ENCODE data around the gene BCAM. TPM values are rescaled to one million over a fixed set of nuclear protein-coding genes. Genes with fewer than 3 reads are reported as not detected.

BCAM gene
- total RNA-seq, 1 experiment from 2014 or later: 78.7 TPM

DNA sequence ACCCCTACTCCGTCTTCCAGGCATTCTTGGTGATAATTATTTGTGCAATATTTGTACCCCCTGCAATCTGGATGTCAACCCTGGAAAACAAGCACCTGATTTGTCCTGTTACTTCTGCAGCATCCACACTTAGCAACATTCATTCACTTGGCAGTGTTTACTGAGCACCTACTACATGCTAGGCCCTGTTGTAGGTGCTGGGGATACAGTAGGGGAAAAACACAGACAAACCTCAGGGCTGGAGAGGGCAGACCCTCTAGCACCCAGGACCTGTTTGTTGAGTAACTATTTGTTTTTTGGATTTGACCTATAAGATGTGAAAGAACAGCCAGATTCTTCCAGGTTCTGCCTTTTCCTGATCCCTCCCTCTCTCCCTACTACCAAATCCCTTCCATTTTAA is 46.7 kb downstream of the BCAM start:
- no peak for DNase-seq (ENCODE audit: low read depth, low spot score)
- H3K4me3 ChIP-seq (replicated peaks in 1 of 2; ENCODE audit: low read depth in 1 of 2, low read length in 2 of 2): no peak overlapping the region
- peaks cover under 1 to 12% of the 10 kb centered on the region in 2 experiments; a peak in 2 of 4 replicates for H3K4me1 ChIP-seq (ENCODE audit: control insufficient read depth in 1 of 2, insufficient read depth in 2 of 2, low read length in 2 of 2)
- peaks cover 86% of the 10 kb centered on the region for H3K79me2 ChIP-seq (ENCODE audit: insufficient read depth, low read length)
- no peak overlapping the region for H3K27ac ChIP-seq (ENCODE audit: low read depth, low read length)
- H3K27me3 ChIP-seq (ENCODE audit: insufficient read depth, low read length): no peaks in the 10 kb centered on the region
- POLR2A ChIA-PET: no interaction called here
- H3K9me3 ChIP-seq (ENCODE audit: control insufficient read depth in 1 of 2, insufficient read depth in 1 of 2, low read depth in 1 of 2, low read length in 2 of 2): no peaks in the 10 kb centered on the region
- no peaks in the 10 kb centered on the region for H4K20me1 ChIP-seq (ENCODE audit: insufficient read depth)
- RAD21 ChIA-PET (ENCODE audit: low non-redundant PET in 1 of 2, low total read pairs in 2 of 2, uncharacterized antibody in 2 of 2, unreplicated experiment in 2 of 2): interaction anchor here in 1 of 2 experiments (0.6 kb wide), 1 partner anchor 125 kb away, joined by 4 read pairs; no protein-coding TSS in a partner anchor
- H3K9me2 ChIP-seq (ENCODE audit: insufficient read depth): no peaks in the 10 kb centered on the region
- TF ChIP-seq EGR1 (IDR thresholded peaks at IDR 0.05; ENCODE audit: low read depth) (no peak), POLR2A (IDR thresholded peaks at IDR 0.05; ENCODE audit: borderline replicate concordance, extremely low read depth, insufficient read depth, insufficient read length) (no peak), TCF7L2 (IDR thresholded peaks at IDR 0.05; ENCODE audit: borderline replicate concordance, extremely low read depth, insufficient read depth, insufficient read length) (no peak), EZH2phosphoT487 (IDR thresholded peaks at IDR 0.05; ENCODE audit: borderline replicate concordance) (no peak)
- TF ChIP-seq, protein P1, sequence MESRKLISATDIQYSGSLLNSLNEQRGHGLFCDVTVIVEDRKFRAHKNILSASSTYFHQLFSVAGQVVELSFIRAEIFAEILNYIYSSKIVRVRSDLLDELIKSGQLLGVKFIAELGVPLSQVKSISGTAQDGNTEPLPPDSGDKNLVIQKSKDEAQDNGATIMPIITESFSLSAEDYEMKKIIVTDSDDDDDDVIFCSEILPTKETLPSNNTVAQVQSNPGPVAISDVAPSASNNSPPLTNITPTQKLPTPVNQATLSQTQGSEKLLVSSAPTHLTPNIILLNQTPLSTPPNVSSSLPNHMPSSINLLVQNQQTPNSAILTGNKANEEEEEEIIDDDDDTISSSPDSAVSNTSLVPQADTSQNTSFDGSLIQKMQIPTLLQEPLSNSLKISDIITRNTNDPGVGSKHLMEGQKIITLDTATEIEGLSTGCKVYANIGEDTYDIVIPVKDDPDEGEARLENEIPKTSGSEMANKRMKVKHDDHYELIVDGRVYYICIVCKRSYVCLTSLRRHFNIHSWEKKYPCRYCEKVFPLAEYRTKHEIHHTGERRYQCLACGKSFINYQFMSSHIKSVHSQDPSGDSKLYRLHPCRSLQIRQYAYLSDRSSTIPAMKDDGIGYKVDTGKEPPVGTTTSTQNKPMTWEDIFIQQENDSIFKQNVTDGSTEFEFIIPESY (IDR thresholded peaks at IDR 0.05; ENCODE audit: extremely low read depth, insufficient replicate concordance, low read length): no peak
- TF ChIP-seq, protein P2, sequence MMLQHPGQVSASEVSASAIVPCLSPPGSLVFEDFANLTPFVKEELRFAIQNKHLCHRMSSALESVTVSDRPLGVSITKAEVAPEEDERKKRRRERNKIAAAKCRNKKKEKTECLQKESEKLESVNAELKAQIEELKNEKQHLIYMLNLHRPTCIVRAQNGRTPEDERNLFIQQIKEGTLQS (IDR thresholded peaks at IDR 0.05): no peak
- TF ChIP-seq, protein P3, sequence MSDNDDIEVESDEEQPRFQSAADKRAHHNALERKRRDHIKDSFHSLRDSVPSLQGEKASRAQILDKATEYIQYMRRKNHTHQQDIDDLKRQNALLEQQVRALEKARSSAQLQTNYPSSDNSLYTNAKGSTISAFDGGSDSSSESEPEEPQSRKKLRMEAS (IDR thresholded peaks at IDR 0.05): no peak
- TF ChIP-seq, protein P4, sequence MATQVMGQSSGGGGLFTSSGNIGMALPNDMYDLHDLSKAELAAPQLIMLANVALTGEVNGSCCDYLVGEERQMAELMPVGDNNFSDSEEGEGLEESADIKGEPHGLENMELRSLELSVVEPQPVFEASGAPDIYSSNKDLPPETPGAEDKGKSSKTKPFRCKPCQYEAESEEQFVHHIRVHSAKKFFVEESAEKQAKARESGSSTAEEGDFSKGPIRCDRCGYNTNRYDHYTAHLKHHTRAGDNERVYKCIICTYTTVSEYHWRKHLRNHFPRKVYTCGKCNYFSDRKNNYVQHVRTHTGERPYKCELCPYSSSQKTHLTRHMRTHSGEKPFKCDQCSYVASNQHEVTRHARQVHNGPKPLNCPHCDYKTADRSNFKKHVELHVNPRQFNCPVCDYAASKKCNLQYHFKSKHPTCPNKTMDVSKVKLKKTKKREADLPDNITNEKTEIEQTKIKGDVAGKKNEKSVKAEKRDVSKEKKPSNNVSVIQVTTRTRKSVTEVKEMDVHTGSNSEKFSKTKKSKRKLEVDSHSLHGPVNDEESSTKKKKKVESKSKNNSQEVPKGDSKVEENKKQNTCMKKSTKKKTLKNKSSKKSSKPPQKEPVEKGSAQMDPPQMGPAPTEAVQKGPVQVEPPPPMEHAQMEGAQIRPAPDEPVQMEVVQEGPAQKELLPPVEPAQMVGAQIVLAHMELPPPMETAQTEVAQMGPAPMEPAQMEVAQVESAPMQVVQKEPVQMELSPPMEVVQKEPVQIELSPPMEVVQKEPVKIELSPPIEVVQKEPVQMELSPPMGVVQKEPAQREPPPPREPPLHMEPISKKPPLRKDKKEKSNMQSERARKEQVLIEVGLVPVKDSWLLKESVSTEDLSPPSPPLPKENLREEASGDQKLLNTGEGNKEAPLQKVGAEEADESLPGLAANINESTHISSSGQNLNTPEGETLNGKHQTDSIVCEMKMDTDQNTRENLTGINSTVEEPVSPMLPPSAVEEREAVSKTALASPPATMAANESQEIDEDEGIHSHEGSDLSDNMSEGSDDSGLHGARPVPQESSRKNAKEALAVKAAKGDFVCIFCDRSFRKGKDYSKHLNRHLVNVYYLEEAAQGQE (IDR thresholded peaks at IDR 0.05; ENCODE audit: low read depth): no peak
- ATAC-seq: no peak
- intact Hi-C loops (cut with micrococcal nuclease): no loop called here
- peaks cover 0 to 2% of the 10 kb centered on the region in 2 experiments; a peak in 2 of 4 replicates for H3K36me3 ChIP-seq (ENCODE audit: control insufficient read depth in 1 of 2, insufficient read depth in 2 of 2, low read length in 2 of 2)
- no peak overlapping the region for H2AFZ ChIP-seq (ENCODE audit: low read depth, low read length, poor library complexity, severe bottlenecking)
- no TSS peak for BruUV-seq (replicated peaks)
- CTCF ChIA-PET: no interaction called here
- H3K9ac ChIP-seq (ENCODE audit: low read length): no peak overlapping the region
- H3K4me2 ChIP-seq (ENCODE audit: low read length): no peak overlapping the region

Data from HCT116 (cell line).